HTR-8/SVneo (cell line): ENCODE data around the gene CNPY1.

ENCODE experiments used
- DNase-seq: peaks from one replicate; pipeline ENCODE4 v3.0.0; 2011; ENCODE audit warnings: low spot score, mixed read lengths; ENCODE audit not compliant: insufficient read length
- FAIRE-seq: peaks from 2 replicates; lab custom pipeline; 2011; peaks lifted over from hg19 to GRCh38; lab: Jason Lieb, UNC

The CNPY1 gene

DNA sequence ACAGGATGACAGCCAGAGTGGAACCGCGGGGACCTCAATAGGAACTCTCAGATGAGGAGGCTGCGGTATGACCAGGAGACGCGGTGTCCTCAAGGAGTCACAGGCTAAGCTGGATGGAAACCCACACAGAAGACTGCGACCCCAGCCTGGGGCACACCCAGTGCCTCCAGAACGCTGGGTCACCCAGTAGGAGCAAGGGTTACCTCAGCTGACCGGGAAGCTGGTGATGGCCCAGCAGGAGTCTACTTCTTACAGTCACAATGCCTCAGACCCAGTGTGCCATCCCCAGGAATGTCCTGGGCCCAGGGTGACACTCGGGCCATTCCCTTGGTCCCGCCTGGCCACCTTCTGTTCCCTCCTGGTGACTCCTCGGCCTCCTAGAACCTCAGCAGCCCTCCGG lies 29.9 kb downstream of the CNPY1 start:
- DNase-seq (no peak), FAIRE-seq (no peak)

DNA sequence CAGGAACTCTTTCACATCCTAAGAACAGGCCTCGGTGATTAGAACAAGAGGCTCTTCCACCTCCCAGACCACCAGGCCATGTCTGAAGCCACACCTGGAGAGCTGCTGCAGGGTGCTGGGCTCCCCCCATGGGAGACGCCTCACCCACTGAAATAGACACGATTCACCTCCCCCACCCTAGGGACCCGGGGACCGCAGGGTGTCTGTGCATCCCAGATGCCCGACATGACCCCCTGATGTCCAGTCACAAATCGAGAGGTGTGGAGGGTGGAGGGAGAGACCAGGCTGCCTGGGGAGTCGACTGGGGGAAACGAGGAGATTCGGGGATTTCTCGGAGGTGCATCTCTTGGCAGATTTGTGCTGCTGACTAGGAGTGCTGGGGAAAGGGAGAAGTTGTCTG lies 31.0 kb downstream of the CNPY1 start:
- FAIRE-seq, result no peak
- no peak for DNase-seq

- DNase-seq, result no peak
- FAIRE-seq, result no peak
These were observed 32.1 kb downstream of the CNPY1 start for GRCh38 chr7:155514296-155514695.

GRCh38 chr7:155513543-155514285 lies 32.6 kb downstream of the CNPY1 start:
- FAIRE-seq (no peak), DNase-seq (no peak)

DNA sequence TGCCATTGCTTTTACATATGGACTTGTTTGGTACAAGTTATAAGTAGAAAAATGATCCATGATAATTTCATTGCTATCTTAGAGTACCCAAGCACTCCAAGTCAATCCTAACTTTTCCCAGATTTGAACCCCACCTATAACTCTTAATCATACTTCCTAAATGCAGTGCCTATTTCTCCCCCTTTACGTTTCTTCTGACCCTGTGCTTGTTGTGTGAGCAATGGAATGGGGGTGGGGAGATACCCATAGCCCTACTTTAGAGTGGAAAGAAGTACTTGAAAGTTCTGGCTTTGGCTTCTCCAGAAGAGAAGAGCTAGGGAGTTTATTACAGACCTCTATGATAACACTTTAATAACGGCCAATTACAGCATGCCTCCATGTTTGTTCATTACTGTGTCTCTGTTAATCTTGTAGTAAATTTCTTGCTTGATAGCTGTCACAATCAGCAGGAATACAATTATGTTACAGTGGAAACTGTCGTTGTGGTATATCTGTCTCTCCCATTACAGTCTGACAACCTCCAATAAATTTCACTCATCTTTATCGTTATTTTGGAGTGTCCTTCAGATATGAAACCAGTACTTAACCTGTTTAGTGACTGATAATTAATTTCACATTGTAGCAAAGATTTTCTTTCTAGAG lies 34.0 kb downstream of the CNPY1 start:
- DNase-seq, result no peak
- FAIRE-seq, result no peak

- no peak for FAIRE-seq
- no peak for DNase-seq
These were observed 34.7 kb downstream of the CNPY1 start for GRCh38 chr7:155511702-155511996.

DNA sequence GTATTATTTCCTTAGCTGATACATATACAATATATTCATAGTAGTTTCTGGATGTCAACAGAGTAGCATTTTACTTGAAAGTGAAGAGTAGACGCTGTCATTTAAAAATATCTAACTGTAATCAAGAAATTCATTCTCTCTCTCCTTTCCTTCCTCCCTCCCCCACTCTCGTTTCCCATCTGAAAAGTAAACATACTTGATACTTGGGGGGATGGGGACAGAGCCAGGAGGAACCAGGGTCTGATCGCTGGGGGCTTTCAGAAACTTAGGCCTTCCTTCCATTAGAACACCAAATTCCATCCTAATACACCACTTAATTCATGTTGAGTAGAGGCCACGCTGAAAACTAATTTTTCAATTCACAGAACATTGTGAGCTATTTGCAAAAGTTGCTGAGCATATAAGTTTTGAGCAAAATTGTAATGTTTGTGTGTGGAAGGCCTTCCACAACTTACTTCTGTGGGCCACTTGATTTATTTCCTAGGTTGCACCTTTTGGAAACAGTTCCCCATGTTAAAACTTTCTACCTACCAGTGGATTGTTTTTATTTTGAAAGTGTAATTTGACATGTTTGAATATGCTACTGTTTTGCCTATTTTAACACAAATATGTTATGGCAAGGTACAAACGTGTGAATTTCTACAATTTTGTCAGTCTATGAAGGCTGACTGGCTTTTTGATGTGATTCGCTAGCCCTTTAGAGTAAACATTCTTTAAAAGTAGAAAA lies 35.2 kb downstream of the CNPY1 start:
- FAIRE-seq, result no peak
- no peak for DNase-seq

DNA sequence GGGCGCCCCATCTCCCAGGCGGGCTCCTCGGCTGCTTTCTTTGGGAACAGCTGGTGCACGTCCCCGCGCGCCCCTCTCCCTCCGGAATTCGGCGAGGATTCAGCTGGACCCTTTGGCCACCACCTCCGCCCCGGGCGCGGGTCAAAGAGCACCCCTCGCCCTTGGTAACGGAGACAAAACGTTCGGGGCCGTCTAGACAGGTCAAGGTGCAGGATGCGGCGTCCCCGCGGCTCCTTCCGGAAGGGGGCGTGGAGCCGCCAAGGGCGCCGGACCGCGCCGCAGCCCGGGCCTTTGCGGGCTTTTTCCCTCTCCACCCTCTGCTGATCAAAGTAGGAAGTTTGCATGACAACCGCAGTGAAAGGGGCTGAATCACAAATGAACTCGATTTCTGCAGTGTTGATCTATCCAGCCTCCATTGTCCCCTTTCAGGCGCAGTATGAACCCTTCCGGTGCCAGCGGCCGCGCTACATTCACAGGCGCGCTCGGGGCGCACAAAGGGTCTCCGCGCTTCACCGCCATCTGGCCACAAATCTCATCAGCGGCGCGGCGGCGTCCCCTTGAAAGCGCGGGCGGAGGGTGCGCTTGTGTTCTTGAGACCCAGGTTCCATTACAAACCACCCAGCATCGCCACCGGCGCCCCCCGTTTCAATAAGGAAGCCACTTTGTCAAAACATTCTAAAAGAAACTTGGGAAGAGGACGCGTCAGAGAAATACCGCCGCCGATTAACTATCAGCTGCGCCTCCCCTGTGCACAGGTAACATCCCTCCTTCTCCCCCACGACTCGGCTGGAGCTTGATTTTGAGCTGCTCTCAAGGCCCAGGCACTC lies 36.4 kb downstream of the CNPY1 start:
- FAIRE-seq (no peak), DNase-seq (no peak)

DNA sequence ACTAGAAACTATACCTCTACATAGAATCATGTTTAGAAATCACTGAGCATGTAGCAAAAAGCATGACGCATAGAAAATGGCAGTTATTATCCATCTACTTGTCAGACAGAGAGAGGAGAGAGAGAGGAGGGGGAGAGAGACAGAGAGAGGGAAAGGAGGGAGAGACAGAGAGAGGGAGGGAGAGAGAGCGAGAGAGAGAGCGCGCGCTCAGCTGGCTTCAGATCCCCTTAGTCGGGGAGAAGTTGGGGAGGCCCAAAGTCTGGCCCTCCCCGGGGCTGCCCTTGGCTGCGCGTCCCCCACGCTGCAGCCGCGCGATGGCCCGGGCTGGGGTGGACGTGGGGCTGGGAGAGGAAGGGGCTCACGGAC lies 37.0 kb downstream of the CNPY1 start:
- DNase-seq (no peak), FAIRE-seq (no peak)

DNA sequence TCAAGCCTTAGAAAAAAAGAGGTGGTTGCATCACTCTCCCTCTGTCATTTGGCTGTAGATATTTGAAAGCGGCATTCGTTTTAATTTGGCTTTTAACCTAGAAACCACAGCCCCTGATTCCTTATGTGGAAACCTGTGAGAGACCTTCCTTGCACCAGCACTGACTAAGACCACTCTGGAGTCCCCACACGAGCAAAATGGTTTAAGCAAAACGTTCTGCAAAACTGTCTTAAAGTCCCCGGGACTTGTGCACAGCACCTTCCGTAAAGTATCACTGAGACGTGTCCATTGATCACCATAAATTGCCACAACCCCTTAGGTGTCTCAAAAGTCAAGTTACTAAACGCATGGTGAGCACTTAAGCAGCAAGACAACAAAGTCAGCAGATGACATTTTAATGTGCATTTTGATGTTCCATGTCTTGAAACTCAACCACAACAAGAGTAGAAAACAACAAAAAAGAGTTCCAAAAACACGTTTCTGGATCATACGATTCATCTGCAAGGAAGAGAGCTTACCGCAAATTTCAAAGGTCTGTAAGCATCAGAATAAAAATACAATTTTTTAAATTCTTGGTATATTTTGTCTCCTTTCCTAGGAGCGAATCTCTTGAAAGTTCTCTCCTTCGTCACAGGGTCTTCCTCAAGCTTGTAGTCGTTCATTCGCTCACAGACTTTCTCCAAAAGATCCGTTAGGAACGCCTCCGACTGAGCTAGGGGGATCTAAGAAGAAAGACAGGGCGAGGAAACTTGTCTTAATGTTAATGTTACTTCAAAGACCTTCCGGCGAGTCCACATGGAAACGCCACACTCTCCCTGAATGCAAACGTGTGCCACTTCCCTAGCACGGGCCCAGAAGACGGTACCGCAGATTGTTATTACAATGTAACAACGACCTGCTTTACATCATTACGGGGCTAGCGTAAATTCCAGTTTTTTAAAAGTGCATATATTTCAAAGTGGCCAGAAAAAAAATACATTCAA lies 37.7 kb downstream of the CNPY1 start:
- no peak for DNase-seq
- FAIRE-seq, result no peak

DNA sequence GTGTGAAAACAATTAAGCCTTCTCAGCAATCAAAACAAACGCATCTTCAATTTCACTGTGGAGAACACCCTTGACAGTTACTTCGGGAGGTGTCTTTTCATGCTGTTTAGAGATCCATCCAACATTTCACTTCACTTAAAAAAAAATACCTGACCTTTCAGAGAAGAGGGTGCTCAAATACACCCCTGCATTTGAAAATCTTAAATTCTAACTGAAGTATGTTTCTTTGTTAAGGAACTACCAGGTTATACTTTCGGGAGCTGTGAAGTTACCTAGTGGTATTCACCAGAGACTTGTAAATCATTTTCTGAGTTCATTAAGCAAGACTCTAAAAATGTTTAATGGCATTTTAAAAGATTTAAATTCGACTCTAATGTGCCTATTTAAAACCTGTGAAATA lies 38.8 kb downstream of the CNPY1 start:
- no peak for FAIRE-seq
- DNase-seq, result no peak

DNA sequence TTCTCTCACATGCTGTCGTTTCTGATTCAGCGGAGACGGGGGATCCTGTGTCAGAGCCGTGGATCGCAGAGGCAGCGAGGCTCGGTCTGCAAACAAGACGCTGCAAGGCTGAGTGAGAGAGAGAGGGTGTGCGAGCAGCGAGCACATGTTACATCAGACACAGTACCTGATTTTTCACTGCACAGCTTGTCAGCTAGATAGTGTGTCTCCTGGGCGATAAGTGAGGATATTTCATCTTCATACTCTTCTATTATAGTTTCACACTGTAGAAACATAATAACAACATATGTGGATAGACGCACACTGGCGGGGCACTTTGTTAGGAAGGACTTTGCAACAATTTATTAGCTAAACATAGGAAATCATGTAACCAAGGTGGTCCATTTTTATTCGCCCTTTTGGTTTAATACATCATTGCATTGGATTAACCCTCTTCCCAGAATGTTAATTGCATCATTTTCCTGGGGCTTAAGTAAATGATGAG lies 39.5 kb downstream of the CNPY1 start:
- no peak for FAIRE-seq
- no peak for DNase-seq

DNA sequence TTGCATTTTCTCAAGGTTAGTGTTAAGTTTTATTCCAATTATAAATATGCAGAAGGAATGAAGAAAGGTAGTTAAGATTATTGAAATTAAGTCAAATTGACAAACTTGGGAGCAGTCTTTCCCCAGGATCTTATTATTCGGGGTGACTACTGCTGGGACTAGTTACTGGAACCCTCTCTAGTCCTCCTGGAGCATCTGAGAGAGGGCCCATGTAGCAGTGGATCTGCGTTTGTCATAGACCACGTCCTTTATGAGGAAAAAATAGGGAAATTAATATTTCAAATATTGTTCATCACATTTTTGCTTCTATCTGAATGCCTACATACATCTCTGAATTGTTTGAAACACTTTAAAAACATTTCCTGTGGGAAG lies 41.0 kb downstream of the CNPY1 start:
- FAIRE-seq (no peak), DNase-seq (no peak)

DNA sequence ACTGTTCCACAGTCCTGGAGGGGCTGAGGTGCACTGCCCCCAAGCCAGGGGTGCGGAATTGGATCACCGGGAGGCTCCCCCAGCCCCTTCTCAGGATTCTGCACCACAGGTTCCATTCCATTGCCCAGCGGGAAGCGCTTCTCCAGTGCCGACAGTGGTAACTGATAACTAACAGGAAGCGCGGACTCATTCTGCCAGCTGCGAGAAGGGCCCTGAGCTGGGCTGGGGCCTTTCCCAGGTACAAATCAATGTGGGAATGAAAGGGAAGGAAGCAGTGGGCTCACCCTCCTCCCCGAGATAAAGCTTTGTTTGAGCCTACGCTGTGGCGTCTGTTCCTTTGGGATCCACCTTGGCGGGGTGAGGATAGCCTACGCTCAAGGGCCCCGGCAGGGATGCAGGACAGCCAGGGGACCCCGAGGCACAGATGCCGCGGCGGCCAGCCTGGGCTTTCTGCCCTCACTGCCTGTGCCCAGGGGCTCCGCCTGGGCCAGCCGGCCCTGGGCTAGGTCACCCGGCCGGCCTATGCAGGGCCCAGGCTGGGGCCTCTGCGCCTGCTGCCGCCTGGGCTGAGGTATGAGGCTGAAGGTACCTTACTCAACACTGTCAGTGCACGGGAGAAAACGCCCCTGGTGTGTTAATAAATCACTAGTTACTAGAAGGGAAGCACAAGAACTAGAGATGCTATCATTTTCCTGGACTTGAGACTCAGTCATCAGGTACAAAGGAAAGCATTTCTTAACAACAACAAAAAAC lies 49.0 kb downstream of the CNPY1 start:
- no peak for FAIRE-seq
- DNase-seq, result no peak

- FAIRE-seq (no peak), DNase-seq (no peak)
These were observed 49.9 kb downstream of the CNPY1 start for GRCh38 chr7:155496267-155497005.

DNA sequence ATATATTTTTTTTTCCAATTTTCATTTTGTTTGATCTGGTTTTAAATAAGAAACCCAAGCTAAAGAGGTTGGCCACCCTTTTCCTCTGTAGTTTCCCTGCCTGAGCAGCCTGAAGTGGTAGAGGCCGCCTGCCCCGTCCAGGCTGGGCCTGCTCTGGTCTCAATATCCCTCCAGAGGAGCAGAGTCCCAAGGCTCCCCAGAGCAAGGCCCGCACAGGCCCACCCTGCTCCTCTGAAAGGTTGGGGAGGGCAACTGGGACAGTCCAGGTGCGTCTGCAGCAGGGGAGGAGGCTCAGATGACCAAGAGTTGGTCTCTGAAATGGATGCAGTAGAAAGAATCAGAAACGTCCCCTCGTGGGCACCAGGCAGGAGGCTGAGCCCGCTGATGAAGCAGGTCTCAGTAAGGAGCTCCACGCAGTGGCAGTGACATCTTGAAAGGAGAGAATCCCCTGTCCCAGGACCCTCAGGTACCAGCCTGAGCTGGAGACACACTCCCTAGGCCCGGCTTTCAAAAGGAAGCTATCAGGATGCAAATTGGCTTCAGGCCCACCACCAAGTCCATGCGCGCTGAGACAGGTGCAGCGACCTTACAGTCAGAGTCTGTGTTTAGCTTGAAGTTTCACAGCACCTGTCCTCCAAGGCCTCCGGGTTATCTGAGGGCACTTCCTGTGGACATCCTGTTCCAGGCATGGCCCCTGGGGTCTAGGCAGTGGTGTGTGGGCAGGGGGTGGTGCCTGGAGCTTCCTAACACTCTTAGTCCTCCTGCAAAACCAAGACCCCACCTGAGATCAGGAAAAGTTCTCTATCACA lies 50.7 kb downstream of the CNPY1 start:
- FAIRE-seq (no peak), DNase-seq (no peak)

GRCh38 chr7:155494551-155494950 lies 51.8 kb downstream of the CNPY1 start:
- FAIRE-seq (no peak), DNase-seq (no peak)
